ENCODE data around the gene UBA52.
"Not testable (repeated sequence)": the region's sequence is repeated elsewhere in the genome, so short reads cannot be mapped to it uniquely, and the experiment has no call there.

UBA52 gene

DNA sequence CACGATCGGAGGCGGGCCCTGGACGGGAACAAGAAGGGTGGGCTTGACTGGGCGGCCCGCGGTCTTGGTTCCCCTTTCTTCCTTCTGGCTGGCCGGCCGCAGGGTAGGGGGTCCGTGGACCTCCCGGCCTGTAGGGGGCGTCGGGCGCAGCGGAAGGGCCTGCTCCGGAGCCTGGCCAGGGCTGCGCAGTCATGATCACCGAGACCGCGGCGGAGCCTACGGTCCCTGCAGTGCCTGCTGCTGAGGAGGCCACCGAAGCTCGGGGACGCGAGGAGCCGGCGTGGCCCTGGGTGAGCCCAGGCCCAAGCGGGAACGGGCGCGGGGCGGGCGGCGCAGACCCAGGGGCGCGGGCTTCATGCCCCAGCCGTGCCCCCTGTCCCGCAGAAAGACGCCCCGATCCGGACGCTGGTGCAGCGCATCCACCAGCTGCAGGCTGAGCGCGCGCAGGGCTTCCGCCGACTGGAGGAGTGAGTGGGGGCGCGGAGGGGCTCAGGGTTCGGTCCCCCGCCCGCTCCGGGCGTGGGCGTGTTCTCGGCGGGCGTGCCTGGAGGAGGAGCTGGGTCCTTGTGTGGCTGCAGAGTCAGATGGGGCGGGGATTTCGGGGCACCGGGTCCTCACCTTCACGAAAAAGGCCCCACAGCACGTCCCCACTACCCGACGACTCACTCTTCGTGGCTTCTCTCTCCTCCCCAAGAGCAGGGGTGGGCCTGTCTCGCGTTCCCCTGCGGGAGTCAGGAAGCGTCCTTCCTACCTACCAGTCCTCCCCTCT lies 17.1 kb downstream of the UBA52 start, which contains the start of gene REX1BD:
TSS of gene REX1BD (plus strand) at position 188 of the 769 bp plus-strand sequence. CDS start at position 192, 4 bp downstream.
- Histone ChIP-seq H2BK15ac (replicated peaks; ENCODE audit: low read depth) (no peak within 1 kb of the TSS), H3K4me1 (ENCODE audit: control insufficient read depth, low read depth, low read length) (peaks cover 8% of the 10 kb centered on the region), H3K4me2 (ENCODE audit: low read length) (peak within 1 kb of the TSS; percentile 97), H3K36me3 (ENCODE audit: control insufficient read depth, insufficient read depth, low read length) (peaks cover 3% of the 10 kb centered on the region), H3K27me3 (ENCODE audit: insufficient read depth, low read length, poor library complexity) (no peaks in the 10 kb centered on the region), H3K9ac (ENCODE audit: low read length) (peak within 1 kb of the TSS; percentile 98), H2AK5ac (ENCODE audit: low read length) (no peak within 1 kb of the TSS), H4K5ac (ENCODE audit: low read length) (no peak within 1 kb of the TSS), H3K18ac (ENCODE audit: low read length) (peak within 1 kb of the TSS; percentile 78), H3K79me2 (ENCODE audit: control insufficient read depth, insufficient read depth, low read length) (no peaks in the 10 kb centered on the region), H3K27ac (ENCODE audit: low read depth, low read length) (peak within 1 kb of the TSS; percentile 99), H3K56ac (ENCODE audit: low read length) (peak within 1 kb of the TSS; percentile 100), H4K8ac (ENCODE audit: low read depth, low read length) (peak within 1 kb of the TSS; percentile 97), H2BK120ac (ENCODE audit: low read depth, low read length) (peak within 1 kb of the TSS; percentile 15), H3K4ac (ENCODE audit: low read depth, low read length) (peak within 1 kb of the TSS; percentile 89), H3K4me3 (ENCODE audit: low read length) (peak within 1 kb of the TSS; percentile 88), H3K79me1 (ENCODE audit: low read length) (peaks cover 2% of the 10 kb centered on the region), H3K23ac (ENCODE audit: low read length) (peak within 1 kb of the TSS; percentile 89), H2BK5ac (ENCODE audit: low read length) (peak within 1 kb of the TSS; percentile 89)
- peak; percentile 89 for DNase-seq
- WGBS (ENCODE audit: extremely low coverage, insufficient coverage, low lambda C conversion rate) = no CpG with 5 or more reads among the region's 72 CpGs

DNA sequence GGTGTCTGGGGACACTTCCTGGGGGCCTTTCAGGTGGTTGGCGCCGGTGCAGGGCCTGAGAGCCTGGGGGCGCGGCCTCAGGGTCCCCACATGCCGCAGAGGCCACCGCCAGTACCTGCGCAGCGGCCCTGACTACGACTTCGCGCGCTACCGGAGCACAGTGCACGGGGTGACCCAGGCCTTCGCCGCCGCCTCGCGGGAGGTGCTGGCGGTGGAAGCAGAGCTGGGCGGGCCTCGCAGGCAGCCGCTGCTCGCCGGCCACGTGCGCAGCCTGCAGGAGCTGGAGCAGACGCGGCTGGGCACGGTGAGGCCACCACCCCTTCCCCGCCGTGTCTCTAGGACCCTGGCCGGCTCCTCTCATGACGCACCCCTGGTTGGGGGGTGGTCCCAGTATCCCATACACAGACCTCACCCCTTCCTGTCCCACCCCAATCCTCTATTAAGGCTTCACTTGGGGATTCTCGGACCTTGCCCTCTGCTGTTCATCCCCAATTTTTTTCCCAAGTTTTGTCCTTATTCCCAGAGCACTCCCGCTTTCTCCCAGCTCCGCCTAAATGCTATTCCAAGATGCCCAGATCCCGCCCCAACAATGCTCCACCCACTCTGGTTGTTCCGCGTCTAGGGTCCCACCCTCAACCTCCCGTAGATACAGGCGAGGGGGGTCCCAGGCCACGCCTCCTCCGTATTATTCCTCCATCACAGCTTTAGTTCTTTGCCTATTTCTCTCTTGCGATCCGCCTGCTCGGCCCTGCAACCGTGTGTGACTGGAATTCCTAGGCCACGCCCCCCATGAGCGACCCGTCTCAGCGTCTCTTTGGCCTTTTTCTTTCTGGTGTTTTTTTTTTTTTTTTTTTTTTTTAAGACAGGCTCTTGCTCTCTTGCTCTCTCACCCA lies 18.0 kb downstream of the UBA52 start:
- Histone ChIP-seq H3K4me3 (ENCODE audit: low read length) (peak overlapping the region; percentile 88), H3K9ac (ENCODE audit: low read length) (peak overlapping the region; percentile 98), H3K4me2 (ENCODE audit: low read length) (peak overlapping the region; percentile 97), H2AK5ac (ENCODE audit: low read length) (no peak overlapping the region), H3K79me2 (ENCODE audit: control insufficient read depth, insufficient read depth, low read length) (no peaks in the 10 kb centered on the region), H3K56ac (ENCODE audit: low read length) (peak overlapping the region; percentile 100), H3K27ac (ENCODE audit: low read depth, low read length) (peak overlapping the region; percentile 99), H3K23ac (ENCODE audit: low read length) (no peak overlapping the region), H2BK5ac (ENCODE audit: low read length) (peak overlapping the region; percentile 67), H3K36me3 (ENCODE audit: control insufficient read depth, insufficient read depth, low read length) (peaks cover 3% of the 10 kb centered on the region), H4K8ac (ENCODE audit: low read depth, low read length) (no peak overlapping the region), H3K79me1 (ENCODE audit: low read length) (peaks cover 2% of the 10 kb centered on the region), H3K27me3 (ENCODE audit: insufficient read depth, low read length, poor library complexity) (no peaks in the 10 kb centered on the region), H2BK120ac (ENCODE audit: low read depth, low read length) (no peak overlapping the region), H3K4me1 (ENCODE audit: control insufficient read depth, low read depth, low read length) (peaks cover 9% of the 10 kb centered on the region), H3K18ac (ENCODE audit: low read length) (peak overlapping the region; percentile 45), H2BK15ac (replicated peaks; ENCODE audit: low read depth) (no peak overlapping the region), H4K5ac (ENCODE audit: low read length) (no peak overlapping the region), H3K4ac (ENCODE audit: low read depth, low read length) (peak overlapping the region; percentile 22)
- no CpG with 5 or more reads among the region's 52 CpGs for WGBS (ENCODE audit: extremely low coverage, insufficient coverage, low lambda C conversion rate)
- DNase-seq = peak; percentile 94

DNA sequence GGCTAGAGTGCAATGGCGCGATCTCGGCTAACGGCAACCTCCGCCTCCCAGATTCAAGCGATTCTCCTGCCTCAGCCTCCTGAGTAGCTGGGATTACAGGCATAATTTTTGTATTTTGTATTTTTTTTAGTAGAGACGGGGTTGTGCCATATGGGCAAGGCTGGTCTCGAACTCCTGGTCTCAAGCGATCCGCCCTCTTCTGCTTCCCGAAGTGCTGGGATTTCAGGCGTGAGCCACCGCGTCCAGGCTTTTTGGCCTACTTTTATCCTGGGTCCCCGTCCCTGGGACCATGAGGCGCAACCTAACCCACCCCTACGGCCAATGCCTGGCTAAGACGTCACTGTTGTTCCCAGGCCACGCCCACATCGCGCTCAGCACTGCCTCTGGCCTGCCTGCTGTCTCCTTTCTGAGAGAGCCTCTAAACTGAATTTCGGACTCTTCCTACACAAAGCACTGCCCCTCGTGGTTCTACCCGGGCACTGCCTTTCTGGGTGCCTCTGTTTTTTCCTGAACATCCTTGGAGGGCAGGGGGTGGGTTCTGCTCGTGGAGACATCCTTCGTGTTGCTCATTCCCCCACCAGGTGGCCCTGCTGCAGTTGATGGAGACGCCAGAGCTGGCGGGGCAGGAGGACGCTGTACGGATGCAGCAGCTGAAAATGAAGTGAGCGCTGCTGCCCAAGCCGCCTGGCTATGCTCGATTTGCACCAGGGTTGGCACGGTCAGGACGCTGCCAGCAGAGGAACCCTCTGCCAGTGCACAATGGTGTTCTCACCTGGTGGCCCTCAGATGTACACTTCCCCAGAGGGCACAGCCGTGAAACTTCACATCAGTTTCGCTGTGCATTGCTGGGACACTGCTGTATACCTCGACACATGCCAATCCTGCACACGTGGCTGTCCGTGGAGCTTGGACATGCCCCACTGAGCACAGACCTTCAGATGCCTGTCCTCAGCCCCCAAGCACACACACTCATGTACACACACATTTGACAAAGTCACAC lies 18.9 kb downstream of the UBA52 start:
- DNase-seq = peak; percentile 99
- no peak overlapping the region for H4K5ac ChIP-seq (ENCODE audit: low read length)
- H3K27me3 ChIP-seq (ENCODE audit: insufficient read depth, low read length, poor library complexity) = no peaks in the 10 kb centered on the region
- H3K27ac ChIP-seq (ENCODE audit: low read depth, low read length) = peak overlapping the region; percentile 52
- no peak overlapping the region for H2BK120ac ChIP-seq (ENCODE audit: low read depth, low read length)
- no peaks in the 10 kb centered on the region for H3K79me2 ChIP-seq (ENCODE audit: control insufficient read depth, insufficient read depth, low read length)
- H2BK5ac ChIP-seq (ENCODE audit: low read length) = no peak overlapping the region
- H2AK5ac ChIP-seq (ENCODE audit: low read length) = no peak overlapping the region
- peaks cover 14% of the 10 kb centered on the region for H3K4me1 ChIP-seq (ENCODE audit: control insufficient read depth, low read depth, low read length)
- no peak overlapping the region for H3K18ac ChIP-seq (ENCODE audit: low read length)
- H3K23ac ChIP-seq (ENCODE audit: low read length) = peak overlapping the region; percentile 45
- peaks cover 3% of the 10 kb centered on the region for H3K36me3 ChIP-seq (ENCODE audit: control insufficient read depth, insufficient read depth, low read length)
- no CpG with 5 or more reads among the region's 40 CpGs for WGBS (ENCODE audit: extremely low coverage, insufficient coverage, low lambda C conversion rate)
- H3K79me1 ChIP-seq (ENCODE audit: low read length) = peaks cover 2% of the 10 kb centered on the region
- H3K4ac ChIP-seq (ENCODE audit: low read depth, low read length) = no peak overlapping the region
- no peak overlapping the region for H2BK15ac ChIP-seq (replicated peaks; ENCODE audit: low read depth)
- peak overlapping the region; percentile 83 for H3K56ac ChIP-seq (ENCODE audit: low read length)
- H4K8ac ChIP-seq (ENCODE audit: low read depth, low read length) = no peak overlapping the region
- H3K4me2 ChIP-seq (ENCODE audit: low read length) = peak overlapping the region; percentile 97
- peak overlapping the region; percentile 98 for H3K9ac ChIP-seq (ENCODE audit: low read length)
- H3K4me3 ChIP-seq (ENCODE audit: low read length) = peak overlapping the region; percentile 20

DNA sequence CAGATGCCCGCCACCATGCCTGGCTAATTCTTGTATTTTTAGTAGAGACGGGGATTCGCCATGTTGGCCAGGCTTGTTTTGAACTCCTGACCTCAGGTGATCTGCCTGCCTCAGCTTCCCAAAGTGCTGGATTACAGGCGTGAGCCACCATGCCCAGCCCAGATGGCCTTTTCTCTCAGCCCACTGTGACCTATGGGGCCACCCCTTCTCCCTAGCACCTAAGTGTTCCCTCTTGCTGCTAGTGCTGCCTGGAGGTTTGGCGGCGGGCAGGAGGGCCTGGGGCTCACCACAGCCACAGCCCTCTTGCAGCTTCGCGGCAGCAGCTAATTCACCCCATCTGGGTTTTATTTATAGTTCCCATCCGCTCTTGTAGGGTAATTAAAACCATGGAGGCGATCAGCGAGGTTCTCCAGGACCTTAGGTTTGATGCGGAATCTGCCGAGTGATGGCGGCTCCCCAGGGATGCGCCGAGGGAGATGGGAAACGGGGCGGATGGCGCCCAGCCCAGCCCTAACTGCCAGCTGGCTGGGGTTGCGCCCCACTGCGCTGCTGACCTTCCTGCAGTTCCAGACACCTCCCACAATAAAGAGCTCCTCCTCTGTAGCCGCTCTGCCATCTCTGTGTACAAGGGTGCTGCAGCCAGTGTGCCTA lies 20.2 kb downstream of the UBA52 start:
- peaks cover 3% of the 10 kb centered on the region for H3K36me3 ChIP-seq (ENCODE audit: control insufficient read depth, insufficient read depth, low read length)
- no peaks in the 10 kb centered on the region for H3K27me3 ChIP-seq (ENCODE audit: insufficient read depth, low read length, poor library complexity)
- H3K4ac ChIP-seq (ENCODE audit: low read depth, low read length) = no peak overlapping the region
- H3K4me1 ChIP-seq (ENCODE audit: control insufficient read depth, low read depth, low read length) = peaks cover 14% of the 10 kb centered on the region
- H4K8ac ChIP-seq (ENCODE audit: low read depth, low read length) = no peak overlapping the region
- H3K9ac ChIP-seq (ENCODE audit: low read length) = no peak overlapping the region
- no peak overlapping the region for H3K18ac ChIP-seq (ENCODE audit: low read length)
- H2BK120ac ChIP-seq (ENCODE audit: low read depth, low read length) = no peak overlapping the region
- H2AK5ac ChIP-seq (ENCODE audit: low read length) = no peak overlapping the region
- H3K23ac ChIP-seq (ENCODE audit: low read length) = no peak overlapping the region
- no peak for DNase-seq
- peaks cover 2% of the 10 kb centered on the region for H3K79me1 ChIP-seq (ENCODE audit: low read length)
- no CpG with 5 or more reads among the region's 22 CpGs for WGBS (ENCODE audit: extremely low coverage, insufficient coverage, low lambda C conversion rate)
- H3K27ac ChIP-seq (ENCODE audit: low read depth, low read length) = no peak overlapping the region
- no peak overlapping the region for H2BK5ac ChIP-seq (ENCODE audit: low read length)
- H4K5ac ChIP-seq (ENCODE audit: low read length) = no peak overlapping the region
- H3K4me3 ChIP-seq (ENCODE audit: low read length) = no peak overlapping the region
- H3K4me2 ChIP-seq (ENCODE audit: low read length) = no peak overlapping the region
- no peak overlapping the region for H2BK15ac ChIP-seq (replicated peaks; ENCODE audit: low read depth)
- no peaks in the 10 kb centered on the region for H3K79me2 ChIP-seq (ENCODE audit: control insufficient read depth, insufficient read depth, low read length)
- H3K56ac ChIP-seq (ENCODE audit: low read length) = no peak overlapping the region

DNA sequence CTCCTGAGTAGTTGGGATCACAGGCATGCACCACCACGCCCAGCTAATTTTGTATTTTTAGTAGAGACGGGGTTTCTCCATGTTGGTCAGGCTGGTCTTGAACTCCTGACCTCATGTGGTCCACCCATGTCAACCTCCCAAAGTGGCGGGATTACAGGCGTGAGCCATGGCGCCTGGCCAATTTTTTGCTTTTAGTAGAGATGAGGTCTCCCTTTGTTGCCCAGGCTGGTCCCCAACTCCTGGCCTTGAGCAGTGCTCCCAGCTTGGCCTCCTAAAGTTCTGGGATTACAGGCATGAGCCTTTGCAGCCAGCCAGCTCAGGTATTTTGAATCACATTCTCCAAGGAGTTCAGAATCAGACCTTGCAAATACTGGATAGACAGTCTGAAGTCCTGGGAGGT lies 21.1 kb downstream of the UBA52 start:
- not testable (repeated sequence) for H3K4me3 ChIP-seq (ENCODE audit: low read length); H2AK5ac ChIP-seq (ENCODE audit: low read length); H4K8ac ChIP-seq (ENCODE audit: low read depth, low read length); DNase-seq; H4K5ac ChIP-seq (ENCODE audit: low read length); H3K27ac ChIP-seq (ENCODE audit: low read depth, low read length); H2BK120ac ChIP-seq (ENCODE audit: low read depth, low read length); H3K18ac ChIP-seq (ENCODE audit: low read length); H3K27me3 ChIP-seq (ENCODE audit: insufficient read depth, low read length, poor library complexity); H2BK15ac ChIP-seq (replicated peaks; ENCODE audit: low read depth); H3K23ac ChIP-seq (ENCODE audit: low read length); H3K36me3 ChIP-seq (ENCODE audit: control insufficient read depth, insufficient read depth, low read length); H3K79me1 ChIP-seq (ENCODE audit: low read length); H2BK5ac ChIP-seq (ENCODE audit: low read length); H3K56ac ChIP-seq (ENCODE audit: low read length); H3K4ac ChIP-seq (ENCODE audit: low read depth, low read length); H3K79me2 ChIP-seq (ENCODE audit: control insufficient read depth, insufficient read depth, low read length); H3K4me2 ChIP-seq (ENCODE audit: low read length)
- H3K9ac ChIP-seq (ENCODE audit: low read length) = peak overlapping the region; percentile 64
- no CpG with 5 or more reads among the region's 5 CpGs for WGBS (ENCODE audit: extremely low coverage, insufficient coverage, low lambda C conversion rate)
- H3K4me1 ChIP-seq (ENCODE audit: control insufficient read depth, low read depth, low read length) = peaks cover 16% of the 10 kb centered on the region

Data from mesendoderm (in vitro differentiated cells).